GM10266 (cell line): Measurements from ENCODE around the gene WDR17.

Experiments
- DNase-seq: peaks from one replicate; pipeline ENCODE4 v3.0.0; 2012; ENCODE audit errors: extremely low spot score
- TF ChIP-seq, protein P1 (sequence below): IDR thresholded peaks from 2 replicates; pipeline ENCODE4 v1.5.1; 2012; ENCODE audit warnings: mild to moderate bottlenecking, low read depth; ENCODE audit not compliant: control insufficient read depth, insufficient read depth; ENCODE audit errors: missing control alignments

WDR17 gene

DNA sequence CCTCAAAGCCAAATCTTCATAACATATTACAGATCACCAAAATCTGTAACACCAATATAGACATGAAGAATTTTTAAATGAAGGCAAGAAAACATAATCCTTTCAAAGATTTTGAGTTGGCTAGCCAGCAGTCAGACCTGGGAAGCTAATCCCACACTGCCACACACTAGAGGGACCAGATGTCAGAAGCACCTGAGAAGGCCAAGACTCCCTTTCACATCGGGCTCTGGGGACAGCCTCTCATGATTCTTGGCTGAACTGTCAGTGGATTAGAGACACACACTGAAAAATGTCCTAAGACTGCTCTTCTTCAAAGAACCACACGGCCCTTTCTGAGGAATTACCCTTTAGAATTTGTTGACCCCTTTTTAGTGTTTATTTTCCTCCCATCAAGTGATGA lies 157.9 kb downstream of the WDR17 start:
- TF ChIP-seq, protein P1, sequence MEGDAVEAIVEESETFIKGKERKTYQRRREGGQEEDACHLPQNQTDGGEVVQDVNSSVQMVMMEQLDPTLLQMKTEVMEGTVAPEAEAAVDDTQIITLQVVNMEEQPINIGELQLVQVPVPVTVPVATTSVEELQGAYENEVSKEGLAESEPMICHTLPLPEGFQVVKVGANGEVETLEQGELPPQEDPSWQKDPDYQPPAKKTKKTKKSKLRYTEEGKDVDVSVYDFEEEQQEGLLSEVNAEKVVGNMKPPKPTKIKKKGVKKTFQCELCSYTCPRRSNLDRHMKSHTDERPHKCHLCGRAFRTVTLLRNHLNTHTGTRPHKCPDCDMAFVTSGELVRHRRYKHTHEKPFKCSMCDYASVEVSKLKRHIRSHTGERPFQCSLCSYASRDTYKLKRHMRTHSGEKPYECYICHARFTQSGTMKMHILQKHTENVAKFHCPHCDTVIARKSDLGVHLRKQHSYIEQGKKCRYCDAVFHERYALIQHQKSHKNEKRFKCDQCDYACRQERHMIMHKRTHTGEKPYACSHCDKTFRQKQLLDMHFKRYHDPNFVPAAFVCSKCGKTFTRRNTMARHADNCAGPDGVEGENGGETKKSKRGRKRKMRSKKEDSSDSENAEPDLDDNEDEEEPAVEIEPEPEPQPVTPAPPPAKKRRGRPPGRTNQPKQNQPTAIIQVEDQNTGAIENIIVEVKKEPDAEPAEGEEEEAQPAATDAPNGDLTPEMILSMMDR: no peak
- DNase-seq: no peak

DNA sequence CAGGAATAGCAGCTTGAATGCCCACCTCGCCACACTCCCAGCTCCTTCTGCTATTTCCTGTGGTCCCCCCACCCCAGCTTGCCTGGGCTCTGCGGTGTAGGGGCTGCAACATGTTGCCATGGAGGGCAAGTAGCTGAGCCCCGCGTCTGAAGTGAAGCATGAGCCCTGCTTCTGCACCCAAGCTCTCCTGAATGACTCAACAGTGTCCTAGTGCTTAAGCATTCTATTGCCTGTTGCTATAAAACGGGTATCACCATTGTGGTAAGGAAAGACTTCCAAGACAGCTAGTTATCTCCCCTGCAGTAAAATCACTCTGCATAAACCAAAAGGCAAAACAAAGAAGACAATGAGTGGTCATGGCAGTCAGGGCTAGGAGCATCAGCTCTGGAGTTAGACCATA lies 161.1 kb downstream of the WDR17 start:
- TF ChIP-seq, protein P1: no peak
- DNase-seq: no peak

DNA sequence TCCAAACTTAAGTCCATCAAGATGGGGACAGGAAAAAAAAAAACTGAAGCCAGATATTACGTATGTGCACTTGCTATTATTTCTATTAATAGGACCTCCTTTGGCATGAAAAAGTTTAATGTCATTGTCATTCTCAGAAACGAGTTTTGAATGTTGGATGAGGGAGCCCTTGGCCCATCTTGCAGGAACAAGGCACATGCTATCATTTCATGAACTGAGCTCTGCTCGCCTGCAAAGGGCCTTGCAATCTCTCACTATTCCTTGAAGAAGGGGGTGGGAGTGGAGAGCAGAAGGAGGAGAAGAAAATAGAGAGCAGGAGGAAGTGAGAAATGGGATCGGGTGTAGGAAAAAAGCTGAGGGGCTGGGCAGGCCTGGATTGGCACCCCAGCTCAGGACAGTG lies 164.0 kb downstream of the WDR17 start:
- TF ChIP-seq, protein P1: no peak

More for the DNA sequence above, 164.0 kb downstream of the WDR17 start:
- DNase-seq: no peak
